SK-N-SH treated with all-trans-retinoic acid at 6 μM for 48 hours (cell line): ENCODE measurements around the gene AGPAT3.

ENCODE experiments used
- ARNTL ChIP-seq: fragments of 450-650 bp; formaldehyde crosslinking; IDR thresholded peaks from 2 replicates; pipeline ENCODE4 v1.5.0; 2020; ENCODE audit warnings: low read depth, mild to moderate bottlenecking, moderate library complexity, borderline replicate concordance
- POU6F1 ChIP-seq: fragments of 250-450 bp; sonication (Bioruptor Pico); IDR thresholded peaks from 2 replicates; pipeline ENCODE4 v1.8.0; 2021; ENCODE audit warnings: low read depth, mild to moderate bottlenecking, moderate library complexity, borderline replicate concordance
- RARB ChIP-seq: fragments of 250-450 bp; sonication (Bioruptor Pico); IDR thresholded peaks from 2 replicates; pipeline ENCODE4 v1.8.0; 2021; ENCODE audit warnings: mild to moderate bottlenecking, moderate library complexity
- ZFP30 ChIP-seq: fragments of 450-650 bp; formaldehyde crosslinking; IDR thresholded peaks from 2 replicates; pipeline ENCODE4 v1.5.0; 2022; ENCODE audit warnings: mild to moderate bottlenecking, moderate library complexity

GRCh38 chr21:43904331-43904781, 39.3 kb downstream of the AGPAT3 start:
- TF ChIP-seq ARNTL (CRISPR knock-in tag) (no peak), ZFP30 (CRISPR knock-in tag) (no peak), RARB (CRISPR knock-in tag) (no peak), POU6F1 (CRISPR knock-in tag) (no peak)
